ENCODE results near the gene GALNT14.
"Not testable (repeated sequence)": the region's sequence is repeated elsewhere in the genome, so short reads cannot be mapped to it uniquely, and the experiment has no call there.

GALNT14 gene

DNA sequence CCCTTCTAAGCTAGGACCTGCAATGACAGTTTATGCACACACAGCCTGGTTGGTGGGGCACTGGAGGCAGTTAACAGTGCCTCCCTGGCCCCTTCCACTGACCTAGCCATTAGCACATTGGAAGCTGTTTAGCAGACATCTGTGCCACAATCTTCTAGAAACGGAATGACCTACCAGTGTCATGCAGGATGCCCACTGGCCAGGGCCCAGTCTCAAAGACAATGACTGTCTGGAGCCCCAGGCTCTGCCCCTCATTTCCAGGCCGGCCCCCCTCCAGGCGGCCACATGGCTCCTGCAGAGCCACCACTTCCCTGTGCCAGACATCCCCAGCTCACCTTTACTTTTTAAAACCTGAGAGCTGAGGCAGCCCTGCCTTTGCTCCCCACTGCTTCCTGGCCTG lies 207.5 kb downstream of the GALNT14 start:
- Histone ChIP-seq H3K4me1 (ENCODE audit: control insufficient read depth, low read depth, low read length) (no peaks in the 10 kb centered on the region), H3K27me3 (ENCODE audit: control insufficient read depth, insufficient read depth, low read length) (no peaks in the 10 kb centered on the region), H3K4me3 (ENCODE audit: low read length) (no peak overlapping the region), H3K36me3 (ENCODE audit: control insufficient read depth, low read depth, low read length) (no peaks in the 10 kb centered on the region), H3K9me3 (ENCODE audit: control insufficient read depth, low read depth, low read length) (no peaks in the 10 kb centered on the region), H3K27ac (ENCODE audit: low read length) (no peak overlapping the region), H3K9ac (ENCODE audit: low read length) (no peak overlapping the region)

DNA sequence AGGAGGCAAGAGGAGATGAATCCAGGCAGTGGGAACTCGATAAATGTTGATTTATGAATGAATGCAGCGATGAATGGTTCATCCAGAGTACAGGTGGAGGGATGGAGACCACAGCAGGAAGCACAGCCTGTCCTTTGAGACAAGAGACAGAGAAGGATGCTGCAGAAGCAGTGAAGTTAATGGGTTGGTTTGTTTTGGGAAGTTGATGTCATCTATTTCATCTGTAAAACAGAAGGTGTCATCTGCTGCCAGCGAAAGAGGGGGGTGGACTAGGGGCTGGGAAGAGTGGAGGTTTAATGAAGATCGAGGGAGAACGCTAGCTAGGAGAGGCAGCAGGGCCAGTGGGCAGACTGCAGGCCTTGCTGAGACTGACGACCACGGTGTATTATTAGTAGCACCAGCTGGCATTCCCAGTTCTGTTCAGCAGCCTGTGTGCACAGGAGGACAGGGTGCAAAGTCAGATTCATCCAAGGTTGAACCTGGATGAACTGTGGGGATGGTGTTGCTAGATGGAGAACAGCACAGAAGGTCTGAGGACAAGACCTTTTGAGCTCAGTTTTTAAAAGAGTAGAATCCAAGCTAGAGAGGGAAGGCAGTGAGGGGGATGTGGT lies 210.7 kb downstream of the GALNT14 start:
- no peaks in the 10 kb centered on the region for H3K9me3 ChIP-seq (ENCODE audit: control insufficient read depth, low read depth, low read length)
- H3K27me3 ChIP-seq (ENCODE audit: control insufficient read depth, insufficient read depth, low read length): no peaks in the 10 kb centered on the region
- H3K36me3 ChIP-seq (ENCODE audit: control insufficient read depth, low read depth, low read length): no peaks in the 10 kb centered on the region
- H3K4me3 ChIP-seq (ENCODE audit: low read length): no peak overlapping the region
- H3K9ac ChIP-seq (ENCODE audit: low read length): no peak overlapping the region
- no peak overlapping the region for H3K27ac ChIP-seq (ENCODE audit: low read length)
- H3K4me1 ChIP-seq (ENCODE audit: control insufficient read depth, low read depth, low read length): no peaks in the 10 kb centered on the region

DNA sequence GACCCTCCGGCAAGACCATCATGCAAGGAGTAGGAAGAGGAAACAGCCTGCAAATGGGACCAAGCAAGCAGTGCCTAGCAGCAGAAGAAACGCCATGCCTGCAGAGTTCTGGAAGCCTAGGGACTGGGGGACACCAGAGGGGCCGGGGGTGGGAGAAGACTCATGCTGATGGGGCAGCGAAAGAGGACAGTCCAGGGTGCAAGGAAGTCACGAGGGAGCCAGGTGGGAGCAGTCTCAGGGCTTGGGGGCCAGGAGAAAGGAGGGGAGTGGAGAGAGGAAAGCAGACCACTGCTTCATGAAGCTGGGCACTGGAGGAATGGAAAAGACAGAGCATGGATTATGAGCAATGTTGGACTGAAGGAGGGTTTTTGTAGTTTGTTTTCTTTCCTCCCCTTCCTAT lies 211.6 kb downstream of the GALNT14 start:
- H3K36me3 ChIP-seq (ENCODE audit: control insufficient read depth, low read depth, low read length): no peaks in the 10 kb centered on the region
- no peak overlapping the region for H3K4me3 ChIP-seq (ENCODE audit: low read length)
- no peaks in the 10 kb centered on the region for H3K27me3 ChIP-seq (ENCODE audit: control insufficient read depth, insufficient read depth, low read length)
- H3K9ac ChIP-seq (ENCODE audit: low read length): no peak overlapping the region
- H3K27ac ChIP-seq (ENCODE audit: low read length): no peak overlapping the region
- H3K4me1 ChIP-seq (ENCODE audit: control insufficient read depth, low read depth, low read length): no peaks in the 10 kb centered on the region
- H3K9me3 ChIP-seq (ENCODE audit: control insufficient read depth, low read depth, low read length): no peaks in the 10 kb centered on the region

DNA sequence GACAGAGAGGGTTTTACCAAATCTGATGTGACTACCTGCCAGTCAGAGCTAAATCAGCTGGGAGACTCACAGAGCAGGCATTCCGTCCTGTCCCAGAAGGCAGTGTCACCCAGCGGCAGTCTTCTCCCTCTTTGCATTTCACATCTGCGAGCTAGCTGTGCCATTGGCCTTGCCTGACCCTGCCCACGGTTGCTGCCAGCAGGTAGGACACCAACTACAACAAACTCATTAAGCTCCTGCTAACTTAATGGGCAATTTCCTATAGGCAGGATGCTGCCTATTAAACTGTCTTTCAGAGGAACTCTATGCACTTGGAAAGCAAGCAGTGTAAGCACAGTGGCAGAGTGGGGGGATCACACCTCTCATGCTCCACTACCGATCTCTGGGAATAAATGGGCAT lies 214.6 kb downstream of the GALNT14 start:
- Histone ChIP-seq H3K9ac (ENCODE audit: low read length) (no peak overlapping the region), H3K4me1 (ENCODE audit: control insufficient read depth, low read depth, low read length) (no peaks in the 10 kb centered on the region), H3K27me3 (ENCODE audit: control insufficient read depth, insufficient read depth, low read length) (no peaks in the 10 kb centered on the region), H3K9me3 (ENCODE audit: control insufficient read depth, low read depth, low read length) (no peaks in the 10 kb centered on the region), H3K27ac (ENCODE audit: low read length) (no peak overlapping the region), H3K4me3 (ENCODE audit: low read length) (no peak overlapping the region), H3K36me3 (ENCODE audit: control insufficient read depth, low read depth, low read length) (no peaks in the 10 kb centered on the region)

DNA sequence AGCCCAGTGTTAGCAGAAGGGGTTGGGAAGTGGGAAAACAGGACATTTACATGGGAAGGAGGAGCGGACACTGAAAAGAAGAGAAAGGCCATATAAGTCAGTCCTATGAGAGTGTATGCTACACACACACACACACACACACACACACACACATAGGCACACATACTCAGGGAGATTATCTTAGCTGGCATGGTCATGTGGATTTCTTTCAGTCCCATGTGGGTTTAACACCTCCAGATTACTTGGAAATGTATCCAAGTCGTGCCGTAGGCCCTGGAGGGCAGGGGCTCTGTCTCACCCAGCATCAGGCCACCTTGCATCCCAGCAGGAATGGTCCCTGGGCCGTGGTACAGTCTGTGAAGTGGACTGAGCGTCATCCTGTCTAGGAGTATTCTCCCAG lies 217.7 kb downstream of the GALNT14 start:
- Histone ChIP-seq H3K36me3 (ENCODE audit: control insufficient read depth, low read depth, low read length) (no peaks in the 10 kb centered on the region), H3K9me3 (ENCODE audit: control insufficient read depth, low read depth, low read length) (no peaks in the 10 kb centered on the region)

DNA sequence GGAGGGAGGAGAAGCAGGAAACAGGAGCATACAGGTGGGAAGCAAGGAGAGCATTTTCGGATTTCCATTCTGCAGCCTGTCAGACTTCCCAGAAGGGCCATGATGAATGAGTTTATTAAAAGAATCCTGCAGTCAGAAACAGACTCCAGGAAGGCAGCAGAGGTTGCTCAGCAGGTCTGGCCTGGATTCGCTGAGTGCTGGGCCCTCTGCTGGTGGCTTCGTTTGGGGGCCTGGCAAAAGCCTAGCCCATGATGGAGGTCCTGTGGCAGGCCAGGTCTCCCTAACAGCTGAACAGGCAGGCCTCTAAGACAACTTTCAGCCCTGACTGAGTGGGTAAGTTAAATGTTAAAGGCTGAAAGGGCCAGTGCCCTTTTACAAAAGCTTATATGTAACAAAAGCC lies 222.8 kb downstream of the GALNT14 start:
- H3K27ac ChIP-seq (ENCODE audit: low read length): no peak overlapping the region
- no peak overlapping the region for H3K9ac ChIP-seq (ENCODE audit: low read length)
- no peak overlapping the region for H3K4me3 ChIP-seq (ENCODE audit: low read length)
- H3K4me1 ChIP-seq (ENCODE audit: control insufficient read depth, low read depth, low read length): no peaks in the 10 kb centered on the region
- H3K36me3 ChIP-seq (ENCODE audit: control insufficient read depth, low read depth, low read length): no peaks in the 10 kb centered on the region
- no peaks in the 10 kb centered on the region for H3K9me3 ChIP-seq (ENCODE audit: control insufficient read depth, low read depth, low read length)
- H3K27me3 ChIP-seq (ENCODE audit: control insufficient read depth, insufficient read depth, low read length): no peaks in the 10 kb centered on the region

More for the DNA sequence above, 217.7 kb downstream of the GALNT14 start:
- Histone ChIP-seq H3K27ac (ENCODE audit: low read length) (no peak overlapping the region), H3K9ac (ENCODE audit: low read length) (no peak overlapping the region), H3K4me3 (ENCODE audit: low read length) (no peak overlapping the region), H3K27me3 (ENCODE audit: control insufficient read depth, insufficient read depth, low read length) (no peaks in the 10 kb centered on the region), H3K4me1 (ENCODE audit: control insufficient read depth, low read depth, low read length) (no peaks in the 10 kb centered on the region)

DNA sequence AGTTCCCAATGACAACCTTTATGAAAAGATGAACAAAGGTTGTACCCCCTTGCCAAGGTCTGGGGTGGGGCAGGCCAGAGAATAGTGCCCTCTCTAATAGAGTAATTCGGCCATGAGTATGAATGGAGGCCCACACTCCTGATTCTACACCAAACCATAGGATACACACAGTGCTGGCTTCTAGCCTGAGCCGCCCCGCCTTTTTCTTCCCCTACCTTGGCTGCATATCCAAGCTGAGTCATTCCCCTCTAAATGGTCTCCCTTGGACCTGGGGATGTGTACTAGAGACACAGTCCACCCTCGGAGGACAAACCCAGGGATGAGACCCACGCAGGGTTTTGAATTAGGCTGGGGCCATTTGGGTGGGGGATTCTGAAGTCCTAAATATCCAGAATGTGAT lies 223.8 kb downstream of the GALNT14 start:
- no peak overlapping the region for H3K4me3 ChIP-seq (ENCODE audit: low read length)
- H3K4me1 ChIP-seq (ENCODE audit: control insufficient read depth, low read depth, low read length): no peaks in the 10 kb centered on the region
- H3K27me3 ChIP-seq (ENCODE audit: control insufficient read depth, insufficient read depth, low read length): no peaks in the 10 kb centered on the region
- H3K36me3 ChIP-seq (ENCODE audit: control insufficient read depth, low read depth, low read length): no peaks in the 10 kb centered on the region
- no peak overlapping the region for H3K27ac ChIP-seq (ENCODE audit: low read length)
- H3K9ac ChIP-seq (ENCODE audit: low read length): no peak overlapping the region
- H3K9me3 ChIP-seq (ENCODE audit: control insufficient read depth, low read depth, low read length): no peaks in the 10 kb centered on the region

DNA sequence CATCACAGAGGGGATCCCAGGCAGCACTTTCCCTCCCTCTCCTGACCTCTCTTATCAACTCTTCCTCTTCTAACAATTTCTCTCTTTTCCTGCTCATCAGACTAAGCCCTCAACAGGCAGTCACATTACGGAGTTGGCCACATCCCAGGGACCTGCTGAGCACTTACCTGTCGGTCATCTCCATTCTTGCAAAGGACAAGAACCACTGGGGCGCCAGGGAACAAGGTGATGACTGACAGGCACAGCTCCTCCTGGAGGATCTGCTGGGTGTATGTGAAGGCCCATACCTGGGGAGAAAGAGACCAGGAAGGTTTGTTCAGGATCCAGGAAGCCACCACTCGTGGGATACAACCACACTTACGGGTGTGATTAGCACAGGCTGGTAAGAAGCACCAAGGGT lies 226.2 kb downstream of the GALNT14 start:
- no peaks in the 10 kb centered on the region for H3K27me3 ChIP-seq (ENCODE audit: control insufficient read depth, insufficient read depth, low read length)
- H3K9me3 ChIP-seq (ENCODE audit: control insufficient read depth, low read depth, low read length): no peaks in the 10 kb centered on the region
- H3K4me3 ChIP-seq (ENCODE audit: low read length): no peak overlapping the region
- H3K36me3 ChIP-seq (ENCODE audit: control insufficient read depth, low read depth, low read length): no peaks in the 10 kb centered on the region
- no peak overlapping the region for H3K9ac ChIP-seq (ENCODE audit: low read length)
- no peak overlapping the region for H3K27ac ChIP-seq (ENCODE audit: low read length)
- no peaks in the 10 kb centered on the region for H3K4me1 ChIP-seq (ENCODE audit: control insufficient read depth, low read depth, low read length)

DNA sequence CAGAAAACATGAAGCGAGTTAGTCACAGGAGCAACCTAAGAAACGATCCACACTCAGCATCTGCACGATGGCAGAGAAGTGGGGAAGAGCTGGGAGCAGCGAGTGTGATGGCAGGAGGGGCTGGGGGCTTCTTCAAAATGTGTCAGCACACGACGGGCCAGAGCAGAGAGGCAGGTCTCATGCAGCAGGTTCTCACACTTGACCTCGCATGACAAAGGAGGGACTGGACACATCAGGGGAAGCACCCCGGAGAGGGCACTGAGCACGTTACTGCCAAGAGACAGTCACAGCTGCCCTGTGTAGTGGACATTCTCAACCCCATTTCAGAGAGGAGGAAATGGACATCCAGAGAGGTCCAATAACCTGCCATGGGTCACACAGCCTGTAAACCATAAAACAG lies 226.9 kb downstream of the GALNT14 start:
- Histone ChIP-seq H3K9me3 (ENCODE audit: control insufficient read depth, low read depth, low read length) (no peaks in the 10 kb centered on the region), H3K4me3 (ENCODE audit: low read length) (no peak overlapping the region), H3K27ac (ENCODE audit: low read length) (no peak overlapping the region), H3K4me1 (ENCODE audit: control insufficient read depth, low read depth, low read length) (no peaks in the 10 kb centered on the region), H3K36me3 (ENCODE audit: control insufficient read depth, low read depth, low read length) (no peaks in the 10 kb centered on the region), H3K27me3 (ENCODE audit: control insufficient read depth, insufficient read depth, low read length) (no peaks in the 10 kb centered on the region), H3K9ac (ENCODE audit: low read length) (no peak overlapping the region)

DNA sequence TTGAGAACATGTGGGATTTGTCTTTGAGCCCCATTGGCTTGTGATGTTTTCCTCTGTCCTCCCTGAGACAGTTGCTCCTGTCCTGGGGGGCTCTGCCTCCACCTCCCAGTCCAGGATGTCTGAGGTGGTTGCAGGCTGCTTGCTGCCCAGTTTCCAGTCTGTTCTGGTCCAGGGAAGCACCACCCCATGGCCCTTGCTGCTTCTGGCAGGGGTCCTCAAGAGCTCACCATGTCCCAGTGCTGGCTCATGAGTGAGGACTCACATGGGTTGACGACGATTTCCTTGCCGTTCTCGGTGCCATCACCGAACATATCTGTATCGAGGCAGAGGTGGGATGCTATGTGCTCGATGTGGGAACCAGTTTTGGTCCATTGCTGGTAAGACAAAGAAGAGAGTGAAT lies 227.6 kb downstream of the GALNT14 start:
- Histone ChIP-seq H3K27ac (ENCODE audit: low read length) (no peak overlapping the region), H3K9me3 (ENCODE audit: control insufficient read depth, low read depth, low read length) (no peaks in the 10 kb centered on the region), H3K4me1 (ENCODE audit: control insufficient read depth, low read depth, low read length) (no peaks in the 10 kb centered on the region), H3K9ac (ENCODE audit: low read length) (no peak overlapping the region), H3K4me3 (ENCODE audit: low read length) (no peak overlapping the region), H3K27me3 (ENCODE audit: control insufficient read depth, insufficient read depth, low read length) (no peaks in the 10 kb centered on the region), H3K36me3 (ENCODE audit: control insufficient read depth, low read depth, low read length) (no peaks in the 10 kb centered on the region)

DNA sequence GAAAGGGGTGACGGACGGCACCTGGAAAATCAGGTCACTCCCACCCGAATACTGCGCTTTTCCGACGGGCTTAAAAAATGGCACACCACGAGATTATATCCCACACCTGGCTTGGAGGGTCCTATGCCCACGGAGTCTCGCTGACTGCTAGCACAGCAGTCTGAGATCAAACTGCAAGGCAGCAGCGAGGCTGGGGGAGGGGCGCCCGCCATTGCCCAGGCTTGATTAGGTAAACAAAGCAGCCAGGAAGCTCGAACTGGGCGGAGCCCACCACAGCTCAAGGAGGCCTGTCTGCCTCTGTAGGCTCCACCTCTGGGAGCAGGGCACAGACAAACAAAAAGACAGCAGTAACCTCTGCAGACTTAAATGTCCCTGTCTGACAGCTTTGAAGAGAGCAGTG lies 233.8 kb downstream of the GALNT14 start:
- not testable (repeated sequence) for H3K4me1 ChIP-seq (ENCODE audit: control insufficient read depth, low read depth, low read length); H3K9ac ChIP-seq (ENCODE audit: low read length); H3K27ac ChIP-seq (ENCODE audit: low read length); H3K27me3 ChIP-seq (ENCODE audit: control insufficient read depth, insufficient read depth, low read length); H3K4me3 ChIP-seq (ENCODE audit: low read length); H3K36me3 ChIP-seq (ENCODE audit: control insufficient read depth, low read depth, low read length); H3K9me3 ChIP-seq (ENCODE audit: control insufficient read depth, low read depth, low read length)

DNA sequence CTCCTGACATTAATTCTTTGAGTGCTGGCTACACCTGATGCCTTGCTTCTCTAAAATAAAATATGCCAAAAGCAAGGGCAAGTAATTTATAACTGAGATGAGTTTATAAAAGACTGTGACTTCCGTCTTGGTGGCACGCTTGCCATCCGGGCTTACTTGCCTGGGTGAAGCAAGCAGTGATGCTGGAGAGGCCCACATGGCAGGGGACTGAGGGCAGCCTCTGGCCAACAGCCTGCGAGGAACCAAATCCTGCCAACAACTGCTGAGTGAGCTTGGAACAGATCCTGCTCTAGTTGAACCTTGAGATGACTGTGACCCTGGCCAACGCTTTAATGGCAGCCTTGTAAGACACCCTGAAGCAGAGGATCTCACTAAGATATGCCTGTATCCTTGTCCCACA lies 234.9 kb downstream of the GALNT14 start:
- no peak overlapping the region for H3K9ac ChIP-seq (ENCODE audit: low read length)
- H3K27me3 ChIP-seq (ENCODE audit: control insufficient read depth, insufficient read depth, low read length): no peaks in the 10 kb centered on the region
- no peaks in the 10 kb centered on the region for H3K4me1 ChIP-seq (ENCODE audit: control insufficient read depth, low read depth, low read length)
- H3K9me3 ChIP-seq (ENCODE audit: control insufficient read depth, low read depth, low read length): no peaks in the 10 kb centered on the region
- no peak overlapping the region for H3K27ac ChIP-seq (ENCODE audit: low read length)
- H3K36me3 ChIP-seq (ENCODE audit: control insufficient read depth, low read depth, low read length): no peaks in the 10 kb centered on the region
- H3K4me3 ChIP-seq (ENCODE audit: low read length): no peak overlapping the region

All from iPS-18a (cell line).